ENCODE results near the gene DPPA2. TPM values are rescaled to one million over a fixed set of nuclear protein-coding genes. Genes with fewer than 3 reads are reported as not detected.

DPPA2 gene
- total RNA-seq, 1 donor from 2014 or later: 0.64 TPM

DNA sequence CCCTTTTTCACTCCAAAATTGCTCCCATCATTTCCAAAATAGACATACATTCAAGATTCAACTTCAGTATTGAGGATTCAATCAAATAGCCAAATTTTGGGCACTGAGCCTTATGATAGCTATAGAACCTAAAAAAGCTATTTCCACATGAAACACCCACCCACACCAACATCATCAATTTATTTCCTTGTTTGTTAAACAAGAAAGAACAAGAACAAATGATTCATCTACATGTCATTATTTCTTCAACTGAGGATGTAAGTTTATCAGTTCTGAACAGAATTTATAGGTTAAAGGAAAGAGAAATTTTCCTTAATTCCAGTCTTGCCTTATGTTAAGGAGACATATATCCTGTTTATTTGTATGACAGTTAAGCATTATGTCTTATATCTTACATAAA, 32.2 kb downstream of the DPPA2 start:
- Mint-ChIP-seq H3K9me3 (ENCODE audit: unreplicated experiment) (no peaks in the 10 kb centered on the region), H3K27ac (ENCODE audit: unreplicated experiment) (no peak overlapping the region), H3K27me3 (ENCODE audit: unreplicated experiment) (peaks cover 2% of the 10 kb centered on the region), H3K4me1 (ENCODE audit: unreplicated experiment) (no peaks in the 10 kb centered on the region), H3K4me3 (ENCODE audit: unreplicated experiment) (no peak overlapping the region), H3K36me3 (ENCODE audit: low read depth, unreplicated experiment) (no peaks in the 10 kb centered on the region)
- TF ChIP-seq, protein P1, sequence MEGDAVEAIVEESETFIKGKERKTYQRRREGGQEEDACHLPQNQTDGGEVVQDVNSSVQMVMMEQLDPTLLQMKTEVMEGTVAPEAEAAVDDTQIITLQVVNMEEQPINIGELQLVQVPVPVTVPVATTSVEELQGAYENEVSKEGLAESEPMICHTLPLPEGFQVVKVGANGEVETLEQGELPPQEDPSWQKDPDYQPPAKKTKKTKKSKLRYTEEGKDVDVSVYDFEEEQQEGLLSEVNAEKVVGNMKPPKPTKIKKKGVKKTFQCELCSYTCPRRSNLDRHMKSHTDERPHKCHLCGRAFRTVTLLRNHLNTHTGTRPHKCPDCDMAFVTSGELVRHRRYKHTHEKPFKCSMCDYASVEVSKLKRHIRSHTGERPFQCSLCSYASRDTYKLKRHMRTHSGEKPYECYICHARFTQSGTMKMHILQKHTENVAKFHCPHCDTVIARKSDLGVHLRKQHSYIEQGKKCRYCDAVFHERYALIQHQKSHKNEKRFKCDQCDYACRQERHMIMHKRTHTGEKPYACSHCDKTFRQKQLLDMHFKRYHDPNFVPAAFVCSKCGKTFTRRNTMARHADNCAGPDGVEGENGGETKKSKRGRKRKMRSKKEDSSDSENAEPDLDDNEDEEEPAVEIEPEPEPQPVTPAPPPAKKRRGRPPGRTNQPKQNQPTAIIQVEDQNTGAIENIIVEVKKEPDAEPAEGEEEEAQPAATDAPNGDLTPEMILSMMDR (IDR thresholded peaks at IDR 0.05; ENCODE audit: unreplicated experiment): no peak
- DNase-seq (ENCODE audit: low spot score): no peak

DNA sequence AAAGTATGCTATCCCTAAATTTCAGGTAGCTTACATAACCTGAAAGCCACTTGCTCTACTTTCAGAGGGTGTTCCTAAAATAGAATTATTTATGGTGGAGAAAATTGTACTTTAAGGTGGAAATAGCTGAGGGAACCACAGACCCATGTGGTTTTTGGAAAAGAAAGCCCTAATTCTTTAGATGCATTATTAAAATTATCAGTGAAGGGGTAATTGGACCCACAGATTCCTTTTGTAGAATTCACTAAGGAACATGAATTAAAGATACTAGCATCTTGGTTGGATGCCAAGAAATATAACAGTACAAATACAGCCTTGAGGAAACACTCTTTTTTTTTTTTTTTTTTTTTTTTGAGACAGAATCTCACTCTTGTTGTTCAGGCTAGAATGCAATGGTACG, 37.8 kb downstream of the DPPA2 start:
- no peak overlapping the region for H3K27ac Mint-ChIP-seq (ENCODE audit: unreplicated experiment)
- no peaks in the 10 kb centered on the region for H3K9me3 Mint-ChIP-seq (ENCODE audit: unreplicated experiment)
- H3K27me3 Mint-ChIP-seq (ENCODE audit: unreplicated experiment): no peaks in the 10 kb centered on the region
- no peak overlapping the region for H3K4me3 Mint-ChIP-seq (ENCODE audit: unreplicated experiment)
- DNase-seq (ENCODE audit: low spot score): no peak
- no peaks in the 10 kb centered on the region for H3K36me3 Mint-ChIP-seq (ENCODE audit: low read depth, unreplicated experiment)
- no peaks in the 10 kb centered on the region for H3K4me1 Mint-ChIP-seq (ENCODE audit: unreplicated experiment)
- TF ChIP-seq, protein P1 (IDR thresholded peaks at IDR 0.05; ENCODE audit: unreplicated experiment): no peak

DNA sequence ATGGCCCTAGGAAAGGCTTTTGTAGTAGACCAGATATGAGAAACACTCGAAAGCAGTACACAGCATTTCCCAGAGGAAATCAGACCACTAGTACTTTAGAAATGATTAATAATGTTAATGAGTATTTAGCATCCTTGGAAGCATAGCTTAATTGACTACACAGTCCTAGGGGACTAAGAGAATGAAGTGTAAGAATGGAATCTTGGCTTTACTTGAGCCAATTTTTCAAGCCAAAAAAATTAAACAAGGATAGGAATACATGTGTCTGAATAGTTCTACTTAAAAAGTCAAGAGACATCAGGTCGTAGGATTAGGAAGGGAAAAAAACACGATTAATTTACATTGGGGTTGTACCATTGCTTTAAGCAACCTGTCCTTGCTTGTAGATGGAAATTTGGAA, 38.2 kb downstream of the DPPA2 start:
- no peak overlapping the region for H3K27ac Mint-ChIP-seq (ENCODE audit: unreplicated experiment)
- H3K9me3 Mint-ChIP-seq (ENCODE audit: unreplicated experiment): no peaks in the 10 kb centered on the region
- H3K36me3 Mint-ChIP-seq (ENCODE audit: low read depth, unreplicated experiment): no peaks in the 10 kb centered on the region
- DNase-seq (ENCODE audit: low spot score): no peak
- no peaks in the 10 kb centered on the region for H3K4me1 Mint-ChIP-seq (ENCODE audit: unreplicated experiment)
- no peak overlapping the region for H3K4me3 Mint-ChIP-seq (ENCODE audit: unreplicated experiment)
- H3K27me3 Mint-ChIP-seq (ENCODE audit: unreplicated experiment): no peaks in the 10 kb centered on the region
- TF ChIP-seq, protein P1 (IDR thresholded peaks at IDR 0.05; ENCODE audit: unreplicated experiment): no peak

DNA sequence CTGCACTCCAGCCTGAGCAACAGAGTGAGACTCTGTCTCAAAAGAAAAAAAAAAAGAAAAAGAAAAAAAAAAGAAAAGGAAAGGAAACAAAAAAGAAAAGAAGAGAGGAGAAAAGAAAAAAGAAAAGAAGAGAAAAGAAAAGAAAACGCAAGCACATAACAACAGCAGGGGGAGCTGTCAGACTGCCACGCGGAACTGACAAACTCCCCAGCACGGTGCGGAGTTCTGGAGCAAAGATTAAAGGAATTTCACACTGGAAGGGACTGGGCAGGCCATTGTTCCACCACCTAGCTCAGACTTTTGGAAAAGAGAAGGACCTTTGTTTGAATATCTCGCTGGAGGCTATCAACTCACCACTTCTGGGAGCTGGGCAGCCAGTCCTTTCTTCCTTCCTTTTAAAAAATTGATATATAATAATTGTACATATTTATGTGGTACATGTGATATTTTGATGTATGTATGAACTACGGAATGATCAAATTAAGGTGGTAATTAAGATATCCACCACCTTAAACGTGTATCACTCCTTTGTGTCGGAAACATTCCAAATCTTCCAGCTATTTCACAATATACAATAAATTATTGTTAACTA, 40.5 kb downstream of the DPPA2 start:
- H3K4me3 Mint-ChIP-seq (ENCODE audit: unreplicated experiment): no peak overlapping the region
- H3K9me3 Mint-ChIP-seq (ENCODE audit: unreplicated experiment): no peaks in the 10 kb centered on the region
- H3K27me3 Mint-ChIP-seq (ENCODE audit: unreplicated experiment): no peaks in the 10 kb centered on the region
- no peaks in the 10 kb centered on the region for H3K4me1 Mint-ChIP-seq (ENCODE audit: unreplicated experiment)
- TF ChIP-seq, protein P1 (IDR thresholded peaks at IDR 0.05; ENCODE audit: unreplicated experiment): peak; percentile 62
- no peak overlapping the region for H3K27ac Mint-ChIP-seq (ENCODE audit: unreplicated experiment)
- H3K36me3 Mint-ChIP-seq (ENCODE audit: low read depth, unreplicated experiment): no peaks in the 10 kb centered on the region
- peak; percentile 65 for DNase-seq (ENCODE audit: low spot score)

DNA sequence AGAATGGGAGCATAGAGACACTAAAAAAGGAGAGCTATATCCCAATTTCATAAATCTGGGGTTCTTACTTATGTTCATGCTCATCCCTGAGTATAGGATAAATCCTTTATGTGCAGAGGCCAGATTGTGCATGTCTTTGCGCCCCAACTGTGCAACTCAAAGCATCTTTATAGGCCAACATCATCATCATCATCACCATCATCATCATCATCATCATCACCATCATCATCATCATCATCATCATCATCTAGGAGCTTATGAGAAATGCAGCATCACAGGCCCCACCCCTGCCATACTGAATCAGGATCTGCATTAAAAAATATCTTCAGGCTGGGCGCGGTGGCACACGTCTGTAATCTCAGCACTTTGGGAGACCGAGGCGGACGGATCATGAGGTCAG, 45.5 kb downstream of the DPPA2 start:
- H3K9me3 Mint-ChIP-seq (ENCODE audit: unreplicated experiment): no peaks in the 10 kb centered on the region
- H3K27ac Mint-ChIP-seq (ENCODE audit: unreplicated experiment): no peak overlapping the region
- TF ChIP-seq, protein P1 (IDR thresholded peaks at IDR 0.05; ENCODE audit: unreplicated experiment): no peak
- no peak for DNase-seq (ENCODE audit: low spot score)
- no peak overlapping the region for H3K4me3 Mint-ChIP-seq (ENCODE audit: unreplicated experiment)
- H3K4me1 Mint-ChIP-seq (ENCODE audit: unreplicated experiment): no peaks in the 10 kb centered on the region
- no peaks in the 10 kb centered on the region for H3K36me3 Mint-ChIP-seq (ENCODE audit: low read depth, unreplicated experiment)
- H3K27me3 Mint-ChIP-seq (ENCODE audit: unreplicated experiment): no peaks in the 10 kb centered on the region
